H1 (cell line): ENCODE measurements around the gene ADCK2.

Experiments
- CBX8 ChIP-seq: fragments of 300-800, 300-1000 bp; sonication (generic); IDR thresholded peaks from 2 replicates; pipeline ENCODE4 v1.7.1; 2016; ENCODE audit warnings: low read depth, low read length, borderline replicate concordance
- CTCF ChIP-seq, 3 experiments: IDR thresholded peaks; 1 replicate in 2 of 3; 2 replicates in 1 of 3; pipeline versions ENCODE4 v1.5.1 to v1.6.1; 2011; ENCODE audit warnings: low read length in 3 of 3, mild to moderate bottlenecking in 3 of 3, inconsistent platforms in 2 of 3, low read depth in 1 of 3, moderate library complexity in 1 of 3; ENCODE audit not compliant: insufficient read depth in 1 of 3; ENCODE audit errors: control extremely low read depth in 1 of 3
- EP300 ChIP-seq, 2 experiments: IDR thresholded peaks; 1 replicate in 1 of 2; 2 replicates in 1 of 2; pipeline ENCODE4 v1.6.1; 2011 to 2012; ENCODE audit warnings: low read depth in 2 of 2, low read length in 2 of 2, mild to moderate bottlenecking in 2 of 2, borderline replicate concordance in 1 of 2, inconsistent platforms in 1 of 2, moderate library complexity in 1 of 2
- MAX ChIP-seq: IDR thresholded peaks from 2 replicates; pipeline ENCODE4 v1.6.1; 2012; ENCODE audit warnings: inconsistent platforms
- POLR2A ChIP-seq, 2 experiments: IDR thresholded peaks; 1 replicate in 1 of 2; 2 replicates in 1 of 2; pipeline ENCODE4 v1.6.1; 2011; ENCODE audit warnings: low read depth in 2 of 2, low read length in 2 of 2, mild to moderate bottlenecking in 2 of 2; ENCODE audit errors: control extremely low read depth in 1 of 2
- TAF1 ChIP-seq: IDR thresholded peaks from 2 replicates; pipeline ENCODE4 v1.6.1; 2011; ENCODE audit warnings: mild to moderate bottlenecking, low read depth, low read length
- TBP ChIP-seq: IDR thresholded peaks from 2 replicates; pipeline ENCODE4 v1.6.1; 2011; ENCODE audit warnings: low read depth, low read length, improper control_type of control experiment
- TCF12 ChIP-seq: IDR thresholded peaks from 2 replicates; pipeline ENCODE4 v1.6.1; 2011; ENCODE audit warnings: low read depth, mild to moderate bottlenecking, low read length

- no peak for TF ChIP-seq EP300 (IDR thresholded peaks at IDR 0.05; ENCODE audit: borderline replicate concordance in 1 of 2, low read depth in 2 of 2, low read length in 2 of 2)
- TF ChIP-seq TBP, result no peak
- no peak for TF ChIP-seq MAX
- TF ChIP-seq TCF12, result no peak
- no peak for TF ChIP-seq CBX8
- no peak for TF ChIP-seq POLR2A (IDR thresholded peaks at IDR 0.05; ENCODE audit: control extremely low read depth in 1 of 2, low read depth in 2 of 2, low read length in 2 of 2)
- no peak for TF ChIP-seq TAF1
- TF ChIP-seq CTCF (IDR thresholded peaks at IDR 0.05; ENCODE audit: control extremely low read depth in 1 of 3, insufficient read depth in 1 of 3, low read depth in 1 of 3, low read length in 3 of 3), result no peak
Measured at GRCh38 chr7:140714331-140715040, 41.7 kb downstream of the ADCK2 start.
